ENCODE measurements around the gene LRRC70. TPM values are rescaled to one million over a fixed set of nuclear protein-coding genes. Genes with fewer than 3 reads are reported as not detected.
A peak's percentile ranks its signal among the peaks of the same experiment; 100 is the strongest.

Gene LRRC70
- total and polyA plus RNA-seq, 10 donors: 3.9 to 15.4 (median 10.1) TPM

DNA sequence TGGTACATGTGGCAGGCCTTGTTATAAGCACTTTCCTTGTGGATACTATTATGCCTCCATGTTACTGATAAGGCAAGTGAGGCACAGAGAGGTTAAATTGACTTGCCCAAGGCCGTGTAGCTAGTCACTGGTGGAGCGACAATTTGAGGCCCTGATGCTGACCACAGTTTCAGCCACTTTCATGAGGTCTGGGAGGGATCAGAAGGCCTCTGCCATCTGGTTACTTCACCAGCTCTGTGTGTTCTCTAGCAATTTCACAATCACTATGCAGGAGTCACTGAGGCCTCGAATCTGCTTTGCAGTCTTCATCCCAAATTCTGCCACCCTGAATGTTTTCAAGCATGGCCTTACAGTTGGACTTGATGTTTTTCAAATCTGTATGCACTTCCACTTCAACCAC is 9.1 kb downstream of the LRRC70 start:
- no peak for DNase-seq
- Histone ChIP-seq H3K36me3 (peaks cover 0 to 37% (median 13%) of the 10 kb centered on the region in 6 donors), H3K9me3 (peaks cover 0 to 11% (median 0%) of the 10 kb centered on the region in 8 donors), H3K4me1 (peaks cover 0 to 19% (median 5%) of the 10 kb centered on the region in 6 donors), H3K27ac (peak overlapping the region in 1 of 8 donors; percentile 23), H3K27me3 (replicated peaks in 1 of 7) (no peaks in the 10 kb centered on the region), H3K4me3 (no peak overlapping the region)
- no peak for TF ChIP-seq POLR2AphosphoS5 (IDR thresholded peaks at IDR 0.05)
- TF ChIP-seq, protein P1, sequence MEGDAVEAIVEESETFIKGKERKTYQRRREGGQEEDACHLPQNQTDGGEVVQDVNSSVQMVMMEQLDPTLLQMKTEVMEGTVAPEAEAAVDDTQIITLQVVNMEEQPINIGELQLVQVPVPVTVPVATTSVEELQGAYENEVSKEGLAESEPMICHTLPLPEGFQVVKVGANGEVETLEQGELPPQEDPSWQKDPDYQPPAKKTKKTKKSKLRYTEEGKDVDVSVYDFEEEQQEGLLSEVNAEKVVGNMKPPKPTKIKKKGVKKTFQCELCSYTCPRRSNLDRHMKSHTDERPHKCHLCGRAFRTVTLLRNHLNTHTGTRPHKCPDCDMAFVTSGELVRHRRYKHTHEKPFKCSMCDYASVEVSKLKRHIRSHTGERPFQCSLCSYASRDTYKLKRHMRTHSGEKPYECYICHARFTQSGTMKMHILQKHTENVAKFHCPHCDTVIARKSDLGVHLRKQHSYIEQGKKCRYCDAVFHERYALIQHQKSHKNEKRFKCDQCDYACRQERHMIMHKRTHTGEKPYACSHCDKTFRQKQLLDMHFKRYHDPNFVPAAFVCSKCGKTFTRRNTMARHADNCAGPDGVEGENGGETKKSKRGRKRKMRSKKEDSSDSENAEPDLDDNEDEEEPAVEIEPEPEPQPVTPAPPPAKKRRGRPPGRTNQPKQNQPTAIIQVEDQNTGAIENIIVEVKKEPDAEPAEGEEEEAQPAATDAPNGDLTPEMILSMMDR (IDR thresholded peaks at IDR 0.05 in 8 of 11, conservative IDR thresholded peaks at IDR 0.05 in 3 of 11): no peak
- no peak for TF ChIP-seq POLR2A (IDR thresholded peaks at IDR 0.05)
- intact Hi-C loops (cut with DNase I; ENCODE audit: low total_unique reads): no loop called here
- 42 to 83% (median 50%) methylated on average over 3 of the region's 3 CpGs for WGBS, 5 donors

GRCh38 chr5:62588668-62589067 is 10.0 kb downstream of the LRRC70 start:
- Histone ChIP-seq H3K4me3 (no peak overlapping the region), H3K27me3 (replicated peaks in 1 of 7) (no peaks in the 10 kb centered on the region), H3K36me3 (peaks cover 0 to 45% (median 15%) of the 10 kb centered on the region in 6 donors), H3K4me1 (peaks cover 0 to 19% (median 5%) of the 10 kb centered on the region in 6 donors), H3K27ac (no peak overlapping the region), H3K9me3 (peaks cover 0 to 11% (median 0%) of the 10 kb centered on the region in 8 donors)
- DNase-seq: no peak
- TF ChIP-seq, protein P1 (IDR thresholded peaks at IDR 0.05 in 8 of 11, conservative IDR thresholded peaks at IDR 0.05 in 3 of 11): no peak
- TF ChIP-seq POLR2AphosphoS5 (IDR thresholded peaks at IDR 0.05): no peak
- TF ChIP-seq POLR2A (IDR thresholded peaks at IDR 0.05): no peak
- 84 to 96% (median 93%) methylated on average over 4 of the region's 4 CpGs for WGBS, 5 donors
- intact Hi-C loops (cut with DNase I; ENCODE audit: low total_unique reads): no loop called here

DNA sequence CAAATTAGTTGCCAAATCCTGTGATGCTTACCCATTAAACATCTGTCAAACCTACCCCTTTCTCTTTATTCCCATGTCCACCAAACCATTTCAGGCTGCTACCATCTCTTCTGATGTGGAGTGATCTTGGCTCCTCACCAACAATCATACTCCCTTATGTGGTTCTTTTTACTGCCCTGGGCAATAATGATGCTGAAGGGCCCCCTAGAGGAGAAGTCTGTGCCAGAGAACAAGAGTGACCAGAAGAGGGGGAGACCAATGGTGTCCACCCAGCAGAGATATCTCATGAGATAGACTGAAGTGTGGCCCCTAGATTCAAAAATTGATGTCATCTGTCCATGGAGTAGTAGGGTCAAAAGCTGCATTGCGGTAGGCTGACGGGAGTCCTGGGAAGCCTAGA is 10.9 kb downstream of the LRRC70 start:
- Histone ChIP-seq H3K36me3 (peaks cover 0 to 52% (median 15%) of the 10 kb centered on the region in 6 donors), H3K4me1 (peaks cover 0 to 14% (median 5%) of the 10 kb centered on the region in 6 donors), H3K27me3 (replicated peaks in 1 of 7) (no peaks in the 10 kb centered on the region), H3K9me3 (peaks cover 0 to 11% (median 0%) of the 10 kb centered on the region in 8 donors), H3K4me3 (no peak overlapping the region), H3K27ac (no peak overlapping the region)
- no peak for TF ChIP-seq POLR2AphosphoS5 (IDR thresholded peaks at IDR 0.05)
- TF ChIP-seq POLR2A (IDR thresholded peaks at IDR 0.05): no peak
- TF ChIP-seq, protein P1 (IDR thresholded peaks at IDR 0.05 in 8 of 11, conservative IDR thresholded peaks at IDR 0.05 in 3 of 11): no peak
- no peak for DNase-seq
- WGBS, 5 donors: 92 to 100% (median 96%) methylated on average over 2 of the region's 2 CpGs
- intact Hi-C loops (cut with DNase I; ENCODE audit: low total_unique reads): no loop called here

DNA sequence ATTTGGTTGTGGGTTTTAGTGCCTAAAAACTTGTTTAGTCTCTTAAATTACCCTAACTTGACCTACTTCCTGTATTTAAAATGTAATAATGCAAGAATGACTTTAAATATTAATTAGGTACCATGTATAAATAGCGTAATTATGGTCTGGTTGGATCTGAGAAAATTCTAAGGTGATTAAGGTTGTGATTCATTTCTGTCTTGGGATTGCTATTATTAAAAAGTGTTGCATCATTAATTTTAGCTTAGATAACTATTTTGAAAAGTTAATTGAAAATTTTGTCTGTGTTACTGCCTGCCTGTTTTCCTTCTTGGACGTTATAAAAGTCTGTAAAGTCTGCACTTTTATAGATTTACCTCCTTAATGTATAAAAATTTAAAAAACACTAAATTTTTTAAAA is 11.8 kb downstream of the LRRC70 start:
- Histone ChIP-seq H3K27ac (no peak overlapping the region), H3K4me3 (no peak overlapping the region), H3K4me1 (peaks cover 0 to 6% (median 2%) of the 10 kb centered on the region in 6 donors), H3K9me3 (peaks cover 0 to 11% (median 0%) of the 10 kb centered on the region in 8 donors), H3K27me3 (replicated peaks in 1 of 7) (no peaks in the 10 kb centered on the region), H3K36me3 (peaks cover 0 to 53% (median 15%) of the 10 kb centered on the region in 6 donors)
- TF ChIP-seq POLR2AphosphoS5 (IDR thresholded peaks at IDR 0.05) (no peak), POLR2A (IDR thresholded peaks at IDR 0.05) (no peak)
- TF ChIP-seq, protein P1 (IDR thresholded peaks at IDR 0.05 in 8 of 11, conservative IDR thresholded peaks at IDR 0.05 in 3 of 11): no peak
- WGBS, 5 donors: 71 to 99% (median 95%) methylated on average over 2 of the region's 2 CpGs
- intact Hi-C loops (cut with DNase I; ENCODE audit: low total_unique reads): no loop called here
- DNase-seq: no peak
